GM12873 (cell line): ENCODE data around the gene ANO8.

Experiments used
- CTCF ChIP-seq: IDR thresholded peaks from 2 replicates; pipeline ENCODE4 v1.5.1; 2012; ENCODE audit warnings: low read depth, mild to moderate bottlenecking, moderate library complexity, low read length, control low read depth; ENCODE audit not compliant: insufficient read depth; ENCODE audit errors: missing control alignments

ANO8 gene

GRCh38 chr19:17319473-17320238 is 15.0 kb downstream of the ANO8 start:
- no peak for TF ChIP-seq CTCF

GRCh38 chr19:17318966-17319365 is 15.7 kb downstream of the ANO8 start:
- no peak for TF ChIP-seq CTCF

- no peak for TF ChIP-seq CTCF
Observed at GRCh38 chr19:17314007-17314593, 20.6 kb downstream of the ANO8 start.

- no peak for TF ChIP-seq CTCF
Observed at GRCh38 chr19:17312189-17313113, 22.2 kb downstream of the ANO8 start.

GRCh38 chr19:17311455-17312188 is 23.0 kb downstream of the ANO8 start:
- TF ChIP-seq CTCF = no peak

GRCh38 chr19:17309965-17310461 is 24.6 kb downstream of the ANO8 start:
- TF ChIP-seq CTCF = no peak
